Activated gamma-delta T cell (primary cell): Measurements from ENCODE around the gene CA5B.
"Not testable (repeated sequence)": the region's sequence is repeated elsewhere in the genome, so short reads cannot be mapped to it uniquely, and the experiment has no call there.

ENCODE experiments used
- DNase-seq: peaks from one replicate; lab custom pipeline; 2025; lab: John Stamatoyannopoulos, UW

Gene CA5B

DNA sequence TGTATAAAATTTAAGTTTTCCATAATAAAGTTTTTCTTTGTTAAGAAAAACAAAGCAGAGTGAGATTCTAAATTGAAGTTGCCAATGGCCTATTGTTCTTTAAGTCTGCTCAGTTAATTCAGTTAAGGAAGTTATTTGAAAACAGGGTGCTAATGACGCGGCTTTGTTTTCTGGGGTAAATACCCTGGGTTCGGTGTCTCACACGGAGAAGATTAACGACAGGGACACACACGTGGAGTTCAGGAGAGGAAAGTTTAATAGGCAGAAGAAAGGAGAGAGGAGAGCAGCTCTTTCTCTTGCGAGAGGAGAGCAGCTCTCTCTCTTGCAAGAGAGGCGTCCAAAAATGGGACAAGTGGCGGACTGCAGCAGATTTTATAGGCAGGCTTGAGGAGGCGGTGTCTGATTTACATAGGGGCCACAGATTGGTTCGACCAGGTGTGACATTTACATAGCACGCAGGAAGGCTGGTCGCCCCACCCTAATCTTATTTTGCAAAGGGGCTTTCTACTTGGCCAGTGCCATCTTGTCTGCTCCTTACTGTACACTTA lies 9.6 kb downstream of the CA5B start:
- DNase-seq = no peak

DNA sequence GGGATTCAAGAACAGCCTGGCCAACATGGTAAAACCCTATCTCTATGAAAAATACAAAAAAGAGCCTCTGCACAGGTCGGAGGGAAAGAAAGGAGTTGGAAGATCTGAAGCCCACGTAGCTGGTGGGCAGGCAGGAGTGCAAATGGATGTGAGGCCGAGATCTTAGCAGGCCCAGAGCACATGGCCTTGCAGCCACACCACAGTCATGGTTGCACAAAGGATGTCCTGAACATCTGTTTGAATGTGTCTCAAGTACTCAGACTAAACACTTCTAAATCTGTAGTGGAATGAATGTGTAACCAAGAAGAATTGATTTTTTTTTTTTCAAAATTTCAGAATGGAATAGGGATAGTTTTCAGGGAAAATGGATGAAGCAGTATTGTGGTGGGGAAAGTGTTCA lies 10.8 kb downstream of the CA5B start:
- DNase-seq = no peak

DNA sequence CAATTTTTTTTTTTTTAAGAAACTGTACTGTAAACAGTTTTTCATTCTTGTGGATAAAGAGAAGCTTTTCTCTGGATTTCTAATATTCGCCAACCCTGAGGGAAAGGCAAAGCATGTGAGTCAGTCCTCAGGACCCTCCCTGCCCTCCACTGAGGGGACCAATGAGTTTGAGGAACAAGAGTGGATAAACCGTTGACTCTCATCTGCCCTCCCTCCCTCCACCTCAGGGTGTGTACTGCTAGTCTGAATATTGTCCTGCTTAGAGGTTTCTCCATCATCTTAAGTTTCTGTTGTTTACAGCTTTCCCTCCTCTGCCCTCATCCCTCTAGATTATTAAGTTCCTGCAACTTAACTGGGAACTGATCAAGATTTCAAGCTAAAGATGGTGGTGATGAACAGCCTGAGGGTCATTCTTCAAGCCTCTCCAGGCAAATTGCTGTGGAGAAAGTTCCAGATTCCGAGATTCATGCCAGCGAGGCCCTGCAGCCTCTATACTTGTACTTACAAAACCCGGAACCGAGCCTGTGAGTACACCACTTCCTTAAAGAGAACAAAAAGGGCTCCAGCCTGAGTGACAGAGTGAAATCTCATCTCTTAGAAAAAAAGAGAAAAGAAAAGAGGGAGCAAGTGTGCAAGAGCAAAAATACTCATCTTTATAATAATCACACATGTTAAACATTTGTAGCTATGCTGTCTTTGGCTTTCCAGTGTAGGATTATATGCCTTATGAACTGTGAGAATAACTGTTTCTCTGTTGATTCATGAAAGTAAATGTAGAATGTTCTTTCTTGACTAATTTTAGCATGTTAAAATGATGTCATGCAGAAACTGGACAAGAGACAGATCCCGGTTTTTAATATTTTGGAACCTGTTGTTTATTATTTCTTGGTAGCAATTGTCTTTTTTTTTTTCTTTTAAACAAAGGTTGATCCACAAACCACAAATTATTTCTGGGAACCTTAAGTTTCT lies 11.9 kb downstream of the CA5B start:
- no peak for DNase-seq

DNA sequence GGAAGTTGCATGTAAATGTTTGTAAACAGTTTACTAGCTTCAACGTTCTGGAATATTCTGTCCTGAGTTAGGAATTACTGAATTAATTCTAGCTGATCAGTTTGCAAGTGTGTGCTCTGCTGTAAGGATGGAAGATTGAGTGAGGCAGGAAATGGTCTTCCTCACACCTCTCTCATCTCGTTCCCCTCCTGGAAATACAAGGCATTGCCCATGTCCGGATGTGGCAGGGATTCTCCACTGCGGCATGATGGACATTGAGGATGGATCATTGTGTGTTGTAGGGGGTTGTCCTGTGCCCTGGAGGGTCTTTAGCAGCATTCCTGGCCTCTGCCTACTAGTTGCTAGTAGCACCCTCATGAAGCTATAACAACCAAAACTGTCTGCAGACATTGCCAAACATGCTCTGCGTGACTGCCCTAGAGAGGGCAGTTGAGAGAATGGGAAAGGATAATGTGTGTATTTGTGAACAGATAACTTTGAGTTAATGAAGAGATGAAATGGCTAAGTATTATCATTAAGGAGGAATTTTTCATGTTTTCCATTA lies 12.6 kb downstream of the CA5B start:
- DNase-seq = no peak

DNA sequence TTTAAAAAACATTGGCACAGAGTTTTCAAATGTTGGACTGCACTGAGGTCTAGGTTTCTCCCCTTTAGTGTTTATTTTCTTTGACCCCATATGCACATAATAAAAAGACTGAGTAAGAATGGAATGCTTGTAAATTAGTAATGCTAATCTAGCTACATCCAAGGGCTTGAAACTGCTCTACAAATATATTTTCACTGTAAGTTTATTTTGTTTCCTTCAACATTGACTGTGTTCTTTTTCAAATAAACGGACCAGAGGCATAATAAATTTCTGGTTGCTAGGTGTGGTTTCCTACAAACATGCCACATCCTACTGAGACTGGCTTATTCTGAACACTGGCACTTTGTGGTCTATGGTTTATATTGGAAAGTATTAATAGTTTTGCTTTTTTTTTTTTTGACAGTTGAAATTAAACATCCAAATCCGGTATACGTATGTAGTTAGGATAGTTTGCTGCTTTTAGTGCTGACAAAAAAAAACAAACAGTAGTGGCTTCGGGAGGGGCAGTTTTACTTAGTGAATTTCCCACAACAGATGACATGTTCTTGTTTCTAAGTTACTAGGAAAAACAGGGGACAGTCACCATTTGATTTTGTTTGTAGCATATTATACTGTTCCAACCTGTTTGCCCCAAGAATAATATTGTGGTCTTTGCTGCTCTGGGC lies 13.2 kb downstream of the CA5B start:
- DNase-seq = no peak

DNA sequence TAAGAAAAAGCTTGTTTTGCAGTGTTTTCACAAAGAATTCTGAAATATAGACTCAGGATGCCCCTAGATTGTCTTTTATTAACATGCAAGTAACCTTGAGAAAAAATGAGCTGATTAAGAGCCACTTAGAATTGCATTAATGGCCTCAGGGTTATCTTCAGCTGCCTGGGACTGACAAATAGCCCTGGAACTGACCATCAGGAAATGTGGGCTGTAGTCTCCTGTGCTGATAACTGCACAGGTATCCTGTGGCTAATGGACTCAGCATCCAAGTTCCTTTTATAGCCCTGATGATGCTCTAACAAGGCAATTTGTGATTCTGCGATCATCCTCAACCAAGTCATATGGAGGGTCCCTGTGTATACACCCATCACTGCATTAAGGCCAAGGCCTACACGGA lies 17.0 kb downstream of the CA5B start:
- DNase-seq = no peak

DNA sequence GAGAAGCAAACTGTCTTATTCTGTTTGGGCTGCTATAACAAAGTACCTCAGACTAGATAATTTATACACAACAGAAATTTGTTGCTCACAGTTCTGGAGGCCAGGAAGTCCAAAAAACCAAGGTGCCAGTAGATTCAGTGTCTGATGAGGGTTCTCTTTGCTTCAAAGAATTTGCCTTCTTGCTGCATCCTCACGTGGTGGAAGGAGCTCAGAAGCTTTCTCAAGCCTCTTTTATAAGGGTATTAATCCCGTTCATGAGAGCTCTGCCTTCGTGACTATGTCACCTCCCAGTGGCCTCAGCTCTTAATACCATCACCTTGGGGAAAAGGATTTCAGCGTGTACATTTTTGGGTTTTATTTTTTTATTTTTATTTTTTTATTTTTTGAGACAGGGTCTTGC lies 20.1 kb downstream of the CA5B start:
- DNase-seq = no peak

DNA sequence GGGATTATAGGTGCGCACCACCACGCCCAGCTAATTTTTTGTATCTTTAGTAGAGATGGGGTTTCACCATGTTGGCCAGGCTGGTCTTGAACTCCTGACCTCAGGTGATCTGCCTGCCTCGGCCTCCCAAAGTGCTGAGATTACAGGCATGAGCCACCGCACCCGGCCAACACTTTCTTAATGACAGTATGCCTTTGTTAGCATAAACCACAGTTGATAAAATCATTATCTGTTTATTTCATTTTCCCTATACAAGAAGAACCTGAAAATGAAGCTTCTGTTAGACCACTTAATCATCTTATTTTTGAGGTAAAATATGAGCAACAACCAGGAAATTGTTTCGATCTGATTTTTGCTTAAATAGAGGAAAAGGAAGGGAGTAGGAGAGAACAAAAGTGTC lies 21.8 kb downstream of the CA5B start:
- not testable (repeated sequence) for DNase-seq

DNA sequence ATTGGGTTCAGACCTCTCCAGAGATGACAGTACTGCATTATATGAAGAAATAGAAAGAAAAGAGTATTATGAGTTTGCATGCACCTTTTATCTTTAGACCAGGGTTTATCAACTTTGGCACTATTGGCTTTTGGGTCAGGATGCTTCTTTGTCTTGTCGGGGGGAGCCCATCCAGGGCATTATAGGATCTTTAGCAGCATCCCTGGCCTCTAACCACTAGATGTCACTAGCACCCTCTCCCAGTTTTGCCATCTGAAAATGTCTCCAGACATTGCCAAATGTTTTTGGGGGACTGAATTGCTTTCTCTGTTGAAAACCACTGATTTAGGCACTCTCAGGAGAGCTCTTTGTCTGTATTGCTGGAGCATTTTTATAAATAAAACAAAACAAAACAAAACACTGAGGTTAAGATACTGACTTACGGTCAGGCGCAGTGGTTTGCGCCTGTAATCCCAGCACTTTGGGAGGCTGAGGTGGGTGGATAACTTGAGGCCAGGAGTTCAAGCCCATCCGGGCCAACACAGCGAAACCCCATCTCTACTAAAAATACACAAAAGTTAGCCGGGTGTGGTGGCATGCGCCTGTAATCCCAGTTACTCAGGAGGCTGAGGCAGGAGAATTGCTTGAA lies 23.6 kb downstream of the CA5B start:
- no peak for DNase-seq

DNA sequence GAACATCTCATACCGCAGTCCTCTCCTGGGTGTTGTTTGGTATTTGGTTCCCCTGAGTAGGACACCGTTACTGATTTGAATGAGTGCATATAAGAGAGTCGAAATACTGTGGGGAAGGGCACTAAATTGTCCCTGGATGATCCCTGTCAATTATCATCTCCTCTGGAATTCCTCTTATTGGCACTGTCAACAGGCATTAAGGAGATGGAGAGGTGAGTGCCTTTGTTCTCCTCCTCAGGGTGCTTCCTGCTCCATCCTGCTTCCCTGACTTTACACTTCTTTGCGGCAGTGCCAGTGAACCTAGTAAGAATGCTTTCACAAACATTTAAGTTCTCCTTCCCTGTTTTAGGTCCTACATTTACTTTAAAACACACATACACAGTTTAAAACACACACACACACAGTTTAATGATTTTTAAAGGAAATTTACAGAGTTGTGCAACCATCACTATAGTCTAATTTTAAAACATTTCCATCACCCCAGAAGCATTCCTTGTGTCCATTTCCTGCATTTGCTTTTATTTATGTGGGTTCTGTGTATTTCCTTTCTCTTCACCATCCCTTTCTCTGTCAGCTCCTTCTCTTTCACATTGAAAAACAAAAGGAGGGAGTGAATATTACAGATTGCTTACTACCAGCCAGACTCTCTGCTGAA lies 31.4 kb downstream of the CA5B start:
- DNase-seq = no peak

DNA sequence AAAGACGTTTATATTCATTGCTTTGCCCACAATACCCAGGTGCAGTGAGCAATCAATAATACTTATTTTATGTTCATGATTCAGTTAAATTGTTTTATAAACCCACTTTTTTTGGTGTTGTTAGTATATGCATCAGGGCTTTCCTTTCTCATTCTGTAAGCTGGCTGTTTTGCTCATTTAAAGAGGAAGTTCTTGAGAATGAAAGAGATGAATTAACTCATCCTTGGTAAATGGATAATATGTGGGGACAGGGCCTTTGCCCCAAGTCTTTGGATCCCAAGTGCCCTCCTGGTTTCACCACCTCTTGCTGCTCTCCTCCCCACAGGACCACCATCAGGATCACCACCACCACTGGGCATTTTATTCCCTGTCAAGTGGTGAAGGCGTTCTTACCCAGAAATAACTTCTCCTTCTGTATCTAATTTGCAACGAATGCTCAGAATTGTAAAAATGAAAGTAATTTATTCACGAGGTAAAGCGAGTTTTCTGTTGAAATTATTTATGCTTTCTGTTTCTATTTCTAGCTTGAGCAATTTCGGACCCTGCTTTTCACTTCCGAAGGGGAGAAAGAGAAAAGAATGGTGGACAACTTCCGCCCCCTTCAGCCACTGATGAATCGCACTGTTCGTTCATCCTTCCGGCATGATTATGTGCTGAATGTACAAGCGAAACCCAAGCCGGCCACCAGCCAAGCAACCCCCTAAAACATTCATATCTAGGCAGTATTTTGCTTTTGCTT lies 44.1 kb downstream of the CA5B start:
- DNase-seq = no peak

DNA sequence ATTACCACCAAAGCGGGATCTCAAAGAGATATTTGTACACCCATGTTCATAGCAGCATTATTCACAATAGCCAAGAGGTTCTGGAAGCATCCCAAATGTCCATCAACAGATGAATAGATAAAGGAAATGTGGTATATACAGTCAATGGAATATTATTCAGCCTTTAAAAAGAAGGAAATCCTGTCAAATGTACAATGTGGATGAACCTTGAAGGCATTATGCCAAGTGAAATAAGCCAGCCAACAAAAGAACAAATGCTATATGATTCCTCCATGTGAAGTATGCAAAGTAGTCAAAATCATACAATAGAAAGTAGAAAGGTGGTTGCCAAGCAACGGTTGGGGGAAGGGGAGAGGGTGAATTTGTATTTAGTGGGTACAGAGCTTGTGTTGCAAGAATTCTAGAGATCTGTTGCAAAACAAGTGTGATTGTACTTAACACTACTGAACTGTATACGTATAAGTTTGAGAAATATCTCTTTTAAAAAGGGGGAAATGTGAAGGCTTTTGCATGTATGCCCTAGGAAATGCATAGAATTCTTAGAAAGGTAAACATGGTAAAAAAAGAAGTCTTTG lies 47.2 kb downstream of the CA5B start:
- no peak for DNase-seq

DNA sequence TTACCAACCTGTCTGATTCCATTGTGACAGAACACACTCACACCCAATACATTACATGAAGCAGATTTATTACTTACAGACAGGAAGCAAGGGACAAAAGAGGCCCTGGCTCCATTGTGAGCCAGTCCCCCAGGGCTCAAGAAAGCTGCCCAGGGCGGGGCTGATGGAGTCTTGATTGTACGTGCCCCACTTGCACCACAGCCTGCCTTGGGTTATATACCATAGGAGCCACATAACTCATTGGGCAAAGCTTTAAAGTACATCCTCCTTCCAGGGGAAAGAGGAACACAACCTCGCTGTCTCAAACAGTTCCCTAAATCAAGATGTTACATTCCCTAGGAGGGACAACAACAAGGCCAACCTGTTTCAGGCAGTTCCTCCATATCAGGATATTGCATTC lies 48.8 kb downstream of the CA5B start:
- DNase-seq = no peak

DNA sequence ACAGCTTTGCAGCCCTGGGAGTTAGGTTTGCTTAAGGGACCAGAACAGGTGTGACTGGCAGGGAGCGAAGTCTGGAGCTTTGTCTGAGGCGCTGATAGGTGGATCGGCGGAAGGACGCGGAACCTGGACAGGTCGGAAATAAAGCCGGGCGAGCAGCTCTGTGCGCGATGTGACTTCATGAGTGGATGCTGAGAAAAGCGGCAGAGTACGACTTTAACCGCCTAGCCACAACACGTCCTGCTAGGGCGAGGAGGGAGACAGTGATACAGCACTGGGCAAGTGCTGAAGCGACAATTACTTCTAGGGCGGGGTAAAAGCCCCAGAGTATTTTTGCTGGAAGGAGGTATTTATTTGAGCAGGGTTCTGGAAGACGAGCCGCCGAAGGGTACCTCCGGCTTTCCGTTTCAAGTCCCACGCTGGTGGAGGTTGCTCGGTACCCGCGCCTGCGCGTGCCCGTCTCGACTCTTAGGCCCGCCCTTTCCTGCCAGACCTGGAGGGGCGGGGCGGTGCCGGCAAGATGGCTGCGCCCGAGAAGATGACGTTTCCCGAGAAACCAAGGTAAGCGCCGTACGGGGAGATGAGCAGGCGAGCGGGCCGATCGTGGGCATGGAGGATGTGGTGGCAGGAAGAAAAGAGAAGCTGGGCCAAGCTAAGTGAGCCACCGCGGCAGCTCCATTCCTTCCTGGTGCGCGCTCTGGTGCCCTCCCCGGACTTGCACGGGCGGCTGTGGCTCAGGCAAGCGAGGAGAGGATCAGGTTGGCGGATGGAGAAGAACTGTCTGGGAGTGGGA lies 52.1 kb downstream of the CA5B start, which contains the start of gene ZRSR2:
ZRSR2 (plus strand) TSS at position 506 of the 790 bp plus-strand sequence; CDS start at position 518, 12 bp downstream.
- peak; percentile 89 for DNase-seq

DNA sequence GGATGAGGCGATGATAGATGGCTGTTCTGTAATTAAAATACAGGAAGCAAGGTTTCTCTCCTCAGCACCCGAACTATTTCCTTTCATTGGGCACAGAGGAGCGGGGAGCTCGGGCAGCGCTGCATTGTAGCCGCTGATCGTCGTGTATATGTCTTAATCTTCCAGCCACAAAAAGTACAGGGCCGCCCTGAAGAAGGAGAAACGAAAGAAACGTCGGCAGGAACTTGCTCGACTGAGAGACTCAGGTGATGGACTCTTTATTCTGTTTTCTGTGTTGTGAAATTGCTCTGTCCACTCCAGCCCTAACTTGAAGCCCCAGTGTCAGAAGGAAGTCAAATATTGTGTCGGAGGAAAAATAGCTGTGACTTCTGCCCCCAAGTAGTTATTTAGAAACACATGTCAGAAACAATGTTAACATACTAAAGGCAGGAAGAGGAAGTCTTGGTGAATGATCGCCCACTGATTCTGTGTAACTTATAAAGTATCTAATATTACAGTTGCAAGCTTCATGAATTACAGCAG lies 52.8 kb downstream of the CA5B start:
- no peak for DNase-seq

DNA sequence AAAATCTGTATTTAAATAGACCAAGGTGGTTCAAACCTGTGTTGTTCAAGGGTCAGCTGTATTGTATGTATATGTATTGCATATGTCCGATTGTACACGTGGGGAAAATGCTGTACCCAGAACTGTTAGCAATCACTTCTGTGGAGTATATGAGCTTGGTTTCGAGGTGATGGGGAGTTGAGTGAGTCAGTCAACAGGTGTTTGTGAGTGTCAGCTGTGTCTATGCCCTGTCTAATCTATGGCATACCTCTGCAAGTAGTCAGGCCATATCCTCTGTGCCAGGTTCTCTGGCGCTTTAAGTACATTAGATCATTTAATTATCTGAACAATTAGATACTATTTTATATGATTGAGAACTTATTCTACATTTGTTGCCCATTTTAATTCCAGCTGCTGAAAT lies 59.6 kb downstream of the CA5B start:
- no peak for DNase-seq

DNA sequence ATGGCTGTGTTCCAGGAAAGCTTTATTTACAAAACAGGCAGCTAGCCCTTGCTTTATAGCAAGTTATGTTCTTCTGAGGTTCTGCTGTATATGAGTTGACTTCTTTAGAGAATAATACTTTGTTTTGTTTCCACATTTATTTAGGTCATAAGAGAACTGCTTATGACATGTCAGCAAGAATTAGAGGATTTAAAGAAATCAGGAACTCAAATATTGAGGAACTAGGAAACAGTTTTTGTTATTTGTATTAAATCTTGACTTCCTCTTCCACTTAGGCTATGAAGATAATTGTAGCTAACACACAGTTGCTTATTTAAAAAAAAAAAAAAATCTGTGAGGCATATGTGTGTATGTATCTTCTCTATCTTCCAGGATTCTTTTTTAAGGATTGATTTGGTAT lies 66.5 kb downstream of the CA5B start:
- no peak for DNase-seq

DNA sequence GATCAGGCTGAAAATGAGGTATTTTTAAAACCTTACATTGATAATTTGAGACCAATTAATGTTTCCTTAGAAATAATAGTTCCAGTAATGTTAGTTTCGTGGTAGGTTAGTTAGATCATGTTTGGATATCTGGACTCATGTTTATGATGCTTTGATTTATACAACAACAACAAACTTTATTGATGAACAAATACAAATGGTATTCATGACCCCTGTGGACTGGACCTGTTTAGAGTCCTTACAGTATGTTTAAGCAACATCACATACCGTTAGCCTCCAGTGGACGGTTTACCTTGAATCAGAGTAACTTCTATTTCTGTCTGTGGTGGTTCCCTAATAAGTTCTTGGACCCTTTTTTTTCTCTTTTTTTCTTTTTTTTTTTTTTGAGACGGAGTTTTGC lies 70.2 kb downstream of the CA5B start:
- no peak for DNase-seq

DNA sequence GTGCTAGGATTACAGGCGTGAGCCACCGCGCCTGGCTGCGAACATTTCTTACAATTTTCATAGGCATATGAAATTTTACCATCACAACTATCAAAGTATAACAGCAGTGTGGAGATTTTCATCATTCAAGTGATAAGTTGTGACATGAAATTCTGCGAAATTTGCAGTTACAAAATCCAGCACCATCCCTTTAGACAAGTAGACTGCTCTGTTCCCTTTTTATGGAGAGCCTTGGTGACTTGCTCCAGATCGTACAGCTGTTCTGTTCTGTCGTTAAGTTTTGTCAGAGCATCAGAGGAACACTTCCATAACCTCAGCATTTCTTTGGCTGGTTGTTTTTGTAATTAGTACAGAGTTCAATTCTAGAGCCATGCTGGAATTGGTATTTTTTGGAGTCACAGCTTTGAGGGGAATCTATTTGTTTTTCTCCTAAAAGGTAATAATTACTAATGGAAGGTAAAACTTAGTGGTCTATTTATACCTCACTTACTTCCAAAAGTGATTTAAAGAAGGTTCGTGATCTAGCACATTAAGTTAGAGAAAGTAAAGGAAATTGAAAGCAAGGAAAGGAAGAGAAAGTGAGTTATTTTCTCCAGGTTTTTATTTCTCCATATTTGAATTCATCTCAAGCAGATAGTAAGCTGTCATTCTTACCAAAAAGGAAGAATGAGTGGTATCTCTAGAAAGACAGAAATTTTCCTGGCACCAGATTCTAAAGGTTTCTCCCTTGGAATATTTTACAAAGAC lies 74.3 kb downstream of the CA5B start:
- DNase-seq = no peak
